HL-60 (cell line): Measurements from ENCODE around the gene CENPQ.

Experiments
- CTCF ChIP-seq: IDR thresholded peaks from one replicate; pipeline ENCODE4 v1.5.1; 2011; ENCODE audit warnings: low read length, control low read depth, inconsistent platforms; ENCODE audit not compliant: insufficient read depth
- GABPA ChIP-seq: IDR thresholded peaks from 2 replicates; pipeline ENCODE4 v1.6.1; 2012; ENCODE audit warnings: low read depth
- POLR2AphosphoS5 ChIP-seq: IDR thresholded peaks from 2 replicates; pipeline ENCODE4 v1.6.1; 2012; ENCODE audit warnings: low read depth

- TF ChIP-seq CTCF (no peak), POLR2AphosphoS5 (no peak), GABPA (no peak)
These were observed 65.4 kb downstream of the CENPQ start for GRCh38 chr6:49528571-49528970.
